Measurements from ENCODE around the gene DCLK1.

DNA sequence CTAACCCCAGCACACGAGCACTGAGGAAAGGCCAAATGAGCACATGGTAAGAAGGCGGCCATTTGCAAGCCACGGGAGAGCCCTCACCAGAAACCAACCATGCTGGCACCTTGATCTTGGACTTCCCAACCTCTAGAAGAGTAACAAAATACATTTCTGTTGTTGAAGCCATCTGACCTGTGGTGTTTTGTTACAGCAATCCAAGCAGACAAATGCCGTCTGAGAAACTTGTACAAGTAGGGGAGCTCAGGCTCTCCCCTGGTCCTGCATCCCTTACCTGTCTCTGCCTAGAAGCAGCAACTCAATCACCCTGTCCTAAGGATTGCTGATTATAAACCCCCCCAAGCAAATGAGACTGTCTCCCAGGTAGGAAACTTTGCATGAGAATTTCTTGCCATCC lies 399.7 kb downstream of the DCLK1 start:
- no peak for TF ChIP-seq POLR2A (IDR thresholded peaks at IDR 0.05)
- TF ChIP-seq, protein P1, sequence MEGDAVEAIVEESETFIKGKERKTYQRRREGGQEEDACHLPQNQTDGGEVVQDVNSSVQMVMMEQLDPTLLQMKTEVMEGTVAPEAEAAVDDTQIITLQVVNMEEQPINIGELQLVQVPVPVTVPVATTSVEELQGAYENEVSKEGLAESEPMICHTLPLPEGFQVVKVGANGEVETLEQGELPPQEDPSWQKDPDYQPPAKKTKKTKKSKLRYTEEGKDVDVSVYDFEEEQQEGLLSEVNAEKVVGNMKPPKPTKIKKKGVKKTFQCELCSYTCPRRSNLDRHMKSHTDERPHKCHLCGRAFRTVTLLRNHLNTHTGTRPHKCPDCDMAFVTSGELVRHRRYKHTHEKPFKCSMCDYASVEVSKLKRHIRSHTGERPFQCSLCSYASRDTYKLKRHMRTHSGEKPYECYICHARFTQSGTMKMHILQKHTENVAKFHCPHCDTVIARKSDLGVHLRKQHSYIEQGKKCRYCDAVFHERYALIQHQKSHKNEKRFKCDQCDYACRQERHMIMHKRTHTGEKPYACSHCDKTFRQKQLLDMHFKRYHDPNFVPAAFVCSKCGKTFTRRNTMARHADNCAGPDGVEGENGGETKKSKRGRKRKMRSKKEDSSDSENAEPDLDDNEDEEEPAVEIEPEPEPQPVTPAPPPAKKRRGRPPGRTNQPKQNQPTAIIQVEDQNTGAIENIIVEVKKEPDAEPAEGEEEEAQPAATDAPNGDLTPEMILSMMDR (IDR thresholded peaks at IDR 0.05) = no peak
